H1 (cell line): ENCODE results near the gene ZNF730. TPM values are rescaled to one million over a fixed set of nuclear protein-coding genes. Genes with fewer than 3 reads are reported as not detected.

Experiments used
- ASH2L ChIP-seq: fragments of 200-600, 300-600 bp; sonication (generic); IDR thresholded peaks from one replicate; pipeline ENCODE4 v1.7.1; 2017; ENCODE audit warnings: low read length
- JUND ChIP-seq: IDR thresholded peaks from 2 replicates; pipeline ENCODE4 v1.6.1; 2011; ENCODE audit warnings: mild to moderate bottlenecking, improper control_type of control experiment, low read length
- POU5F1 ChIP-seq: IDR thresholded peaks from 2 replicates; pipeline ENCODE4 v1.6.1; 2011; ENCODE audit warnings: low read depth, mild to moderate bottlenecking, low read length, moderate library complexity
- RAD21 ChIP-seq, 2 experiments: IDR thresholded peaks in 1 of 2; conservative IDR thresholded peaks in 1 of 2; 2 replicates each; pipeline ENCODE4 v1.6.1; 2011; ENCODE audit warnings: low read depth in 2 of 2, low read length in 2 of 2, improper control_type of control experiment in 1 of 2, inconsistent platforms in 1 of 2, mild to moderate bottlenecking in 1 of 2, moderate library complexity in 1 of 2
- polyA plus RNA-seq, 7 experiments: library from polyadenylated mRNA; depleted of rRNA in 3 of 7; stranded (reverse) in 5 of 7; unstranded in 2 of 7; fragments of >200 nt in 5 of 7; fragments of 200-250 nt in 2 of 7; gene quantifications; 1 replicate in 5 of 7; 2 replicates in 1 of 7; 4 replicates in 1 of 7; pipeline versions ENCODE4 v1.2.1 to v1.2.3, GENCODE V29; 2011 to 2013; ENCODE audit warnings: missing spikeins in 2 of 7, mixed read lengths in 2 of 7
- total RNA-seq: library from RNA; stranded (reverse); fragmentation: NEBNext Ultra II Directional; extraction: Animal tissue kit (Norgen Biotek cat#: 25700); gene quantifications from 2 replicates; pipeline ENCODE4 v1.2.1, GENCODE V29; 2021

The ZNF730 gene
- total and polyA plus RNA-seq, 2 of the 8 experiments (the other 6 are each of a cell fraction or from before 2014, with no cell fraction given): 7.0 to 29.4 TPM

DNA sequence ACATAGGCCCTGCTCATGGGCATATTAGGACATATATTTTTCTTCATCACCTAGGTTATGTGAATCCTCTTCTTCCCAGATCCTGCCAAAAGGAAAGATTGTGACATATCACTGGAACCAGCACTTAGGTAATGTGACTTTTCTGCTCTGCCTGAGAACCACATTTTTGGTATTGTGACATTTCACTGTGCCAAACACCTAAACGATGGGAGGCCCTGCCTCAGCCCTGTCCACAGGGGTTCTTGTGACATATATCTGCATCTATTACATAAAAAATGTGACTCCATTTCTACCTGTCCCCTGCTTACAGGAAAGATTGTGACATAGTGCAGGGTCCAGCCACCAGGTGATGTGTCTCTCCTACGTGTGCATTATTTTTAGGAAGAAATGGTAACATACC is 18.5 kb upstream of the ZNF730 start (continued):
- TF ChIP-seq ASH2L (no peak), JUND (no peak), POU5F1 (no peak), RAD21 (IDR thresholded peaks at IDR 0.05 in 1 of 2, conservative IDR thresholded peaks at IDR 0.05 in 1 of 2; ENCODE audit: low read depth in 2 of 2, low read length in 2 of 2) (no peak)
